OCI-LY7 (cell line): Measurements from ENCODE around the gene INTS1. TPM values are rescaled to one million over a fixed set of nuclear protein-coding genes. Genes with fewer than 3 reads are reported as not detected.

Experiments
- BruUV-seq: library from RNA; stranded (reverse); fragments of 400-500 nt; replicated peaks from 2 replicates; lab custom pipeline; 2021; lab: Mats Ljungman, UMichigan
- CTCF ChIA-PET: fragments of 300-600 bp; sonication (Branson Sonifier 250); formaldehyde crosslinking; loops from one replicate; lab custom pipeline; 2022; ENCODE audit warnings: antibody characterized with exemption; ENCODE audit not compliant: unreplicated experiment; lab: Charles Lee
- POLR2A ChIA-PET: fragments of 300-600 bp; sonication (Branson Sonifier 250); formaldehyde crosslinking; loops from one replicate; lab custom pipeline; 2022; ENCODE audit warnings: antibody characterized with exemption; lab: Charles Lee
- DNase-seq: peaks from one replicate; pipeline ENCODE4 v3.0.0-alpha.2; 2015; ENCODE audit warnings: low spot score
- H2AFZ ChIP-seq: fragments of 200-600 bp; sonication (generic), shearing (Covaris generic); 2 replicates; pipeline ENCODE4 v1.6.1; 2014; ENCODE audit warnings: mild to moderate bottlenecking, antibody characterized with exemption, low read length, moderate library complexity
- H3K27ac ChIP-seq: fragments of 200-600 bp; sonication (generic); 2 replicates; pipeline ENCODE4 v1.5.1; 2014; ENCODE audit warnings: mixed run types, low read depth, mild to moderate bottlenecking, moderate library complexity, low read length, inconsistent platforms; ENCODE audit not compliant: poor library complexity, severe bottlenecking
- H3K36me3 ChIP-seq: fragments of 200-600 bp; sonication (generic); 2 replicates; pipeline ENCODE4 v1.6.1; 2014; ENCODE audit warnings: mild to moderate bottlenecking, antibody characterized with exemption, low read length, moderate library complexity, mixed read lengths; ENCODE audit not compliant: insufficient read depth
- H3K4me1 ChIP-seq: fragments of 200-600 bp; sonication (generic); 2 replicates; pipeline ENCODE4 v1.5.1; 2014; ENCODE audit warnings: mild to moderate bottlenecking, low read length; ENCODE audit not compliant: insufficient read depth, poor library complexity, severe bottlenecking
- H3K4me2 ChIP-seq: fragments of 200-600 bp; sonication (generic); 2 replicates; pipeline ENCODE4 v1.6.1; 2014; ENCODE audit warnings: mild to moderate bottlenecking, low read length
- H3K4me3 ChIP-seq: fragments of 200-600 bp; sonication (generic); 2 replicates; pipeline ENCODE4 v1.5.1; 2014; ENCODE audit warnings: mild to moderate bottlenecking, low read depth, low read length; ENCODE audit not compliant: poor library complexity, severe bottlenecking
- H3K79me2 ChIP-seq: fragments of 200-600 bp; sonication (generic); 2 replicates; pipeline ENCODE4 v1.6.1; 2016; ENCODE audit warnings: low read depth, mild to moderate bottlenecking, low read length, moderate library complexity, mixed read lengths; ENCODE audit not compliant: insufficient read depth
- H3K9me2 ChIP-seq: fragments of 200-600 bp; sonication (generic); 2 replicates; pipeline ENCODE4 v1.6.1; 2016; ENCODE audit warnings: mild to moderate bottlenecking, low read length, mixed read lengths; ENCODE audit not compliant: insufficient read depth
- H3K9me3 ChIP-seq: fragments of 200-600 bp; sonication (generic); 2 replicates; pipeline ENCODE4 v1.6.1; 2014; ENCODE audit warnings: mild to moderate bottlenecking, mixed run types, low read length, mixed read lengths
- H4K20me1 ChIP-seq: fragments of 200-600 bp; sonication (generic); 2 replicates; pipeline ENCODE4 v1.6.1; 2014; ENCODE audit warnings: mild to moderate bottlenecking, antibody characterized with exemption, low read length, moderate library complexity, mixed read lengths; ENCODE audit not compliant: insufficient read depth
- CTCF ChIP-seq: fragments of 200-600 bp; sonication (generic); conservative IDR thresholded peaks from 2 replicates; pipeline ENCODE4 v1.5.1; 2014; ENCODE audit warnings: mild to moderate bottlenecking, antibody characterized with exemption, low read length, moderate library complexity, mixed read lengths
- EZH2phosphoT487 ChIP-seq: fragments of 200-600 bp; sonication (generic); IDR thresholded peaks from 2 replicates; pipeline ENCODE4 v1.6.1; 2018; ENCODE audit warnings: low read depth, borderline replicate concordance, mild to moderate bottlenecking, mixed run types, antibody characterized with exemption, low read length, moderate library complexity, mixed read lengths
- intact Hi-C: fragments of 100-400 bp; cut with micrococcal nuclease; formaldehyde crosslinking; loops from one replicate; pipeline ENCODE4 v1.10.0; 2022; ENCODE audit not compliant: unreplicated experiment
- total RNA-seq, 2 experiments: library from RNA; depleted of rRNA in 1 of 2; stranded (reverse); fragments of >200 nt in 1 of 2; shearing (Covaris generic) in 1 of 2; gene quantifications; 2 replicates each; pipeline ENCODE4 v1.2.3, GENCODE V29; 2014 to 2022

INTS1 gene
- total RNA-seq, 2 experiments from 2014 or later, result 83.6 to 188 TPM

- Histone ChIP-seq H3K9me3 (no peaks in the 10 kb centered on the region), H3K4me1 (no peaks in the 10 kb centered on the region), H3K9me2 (no peaks in the 10 kb centered on the region), H2AFZ (no peak overlapping the region), H3K4me3 (no peak overlapping the region), H3K4me2 (no peak overlapping the region), H3K79me2 (no peaks in the 10 kb centered on the region), H4K20me1 (no peaks in the 10 kb centered on the region), H3K27ac (no peak overlapping the region), H3K36me3 (no peaks in the 10 kb centered on the region)
- intact Hi-C loops, result no loop called here
- CTCF ChIA-PET, result no interaction called here
- no TSS peak for BruUV-seq
- no peak for DNase-seq
- TF ChIP-seq EZH2phosphoT487 (no peak), CTCF (no peak)
- POLR2A ChIA-PET, result no interaction called here
Observed at GRCh38 chr7:1439373-1440363, 64.5 kb downstream of the INTS1 start.

- BruUV-seq, result no TSS peak
- H3K79me2 ChIP-seq, result no peaks in the 10 kb centered on the region
- H4K20me1 ChIP-seq, result no peaks in the 10 kb centered on the region
- POLR2A ChIA-PET, result no interaction called here
- CTCF ChIA-PET, result no interaction called here
- no peaks in the 10 kb centered on the region for H3K9me3 ChIP-seq
- no peaks in the 10 kb centered on the region for H3K36me3 ChIP-seq
- TF ChIP-seq EZH2phosphoT487 (no peak), CTCF (no peak)
- H3K4me2 ChIP-seq, result no peak overlapping the region
- H3K27ac ChIP-seq, result no peak overlapping the region
- intact Hi-C loops, result no loop called here
- no peaks in the 10 kb centered on the region for H3K9me2 ChIP-seq
- H3K4me3 ChIP-seq, result no peak overlapping the region
- no peaks in the 10 kb centered on the region for H3K4me1 ChIP-seq
- DNase-seq, result no peak
- no peak overlapping the region for H2AFZ ChIP-seq
Observed at GRCh38 chr7:1438821-1439220, 65.4 kb downstream of the INTS1 start.

- no TSS peak for BruUV-seq
- H3K27ac ChIP-seq, result no peak overlapping the region
- no peak overlapping the region for H2AFZ ChIP-seq
- H3K36me3 ChIP-seq, result no peaks in the 10 kb centered on the region
- CTCF ChIA-PET, result no interaction called here
- intact Hi-C loops, result no loop called here
- no peaks in the 10 kb centered on the region for H3K79me2 ChIP-seq
- H3K9me3 ChIP-seq, result no peaks in the 10 kb centered on the region
- H3K4me1 ChIP-seq, result no peaks in the 10 kb centered on the region
- H3K4me3 ChIP-seq, result no peak overlapping the region
- no peaks in the 10 kb centered on the region for H4K20me1 ChIP-seq
- H3K9me2 ChIP-seq, result no peaks in the 10 kb centered on the region
- no peak overlapping the region for H3K4me2 ChIP-seq
- TF ChIP-seq CTCF (no peak), EZH2phosphoT487 (no peak)
- no peak for DNase-seq
- POLR2A ChIA-PET, result no interaction called here
Observed at GRCh38 chr7:1438208-1438607, 66.0 kb downstream of the INTS1 start.
